Medulla oblongata (tissue), 1 donor: Measurements from ENCODE around the gene DPP6.

ENCODE experiments used
- DNase-seq: peaks from one replicate; pipeline ENCODE4 v3.0.0-alpha.2; 2015; ENCODE audit errors: extremely low spot score

Gene DPP6

GRCh38 chr7:154532771-154533170, 480.6 kb downstream of the DPP6 start:
- DNase-seq = no peak

GRCh38 chr7:154540596-154540995, 488.4 kb downstream of the DPP6 start:
- no peak for DNase-seq

- DNase-seq = no peak
Measured at GRCh38 chr7:154541606-154542005, 489.4 kb downstream of the DPP6 start.

GRCh38 chr7:154546946-154547587, 494.9 kb downstream of the DPP6 start:
- peak; percentile 27 for DNase-seq

- no peak for DNase-seq
Measured at GRCh38 chr7:154553711-154554265, 501.6 kb downstream of the DPP6 start.

GRCh38 chr7:154559454-154559853, 507.3 kb downstream of the DPP6 start:
- no peak for DNase-seq

GRCh38 chr7:154564676-154565075, 512.5 kb downstream of the DPP6 start:
- peak; percentile 17 for DNase-seq

- no peak for DNase-seq
Measured at GRCh38 chr7:154566877-154567276, 514.7 kb downstream of the DPP6 start.

- DNase-seq = peak; percentile 45
Measured at GRCh38 chr7:154568346-154568745, 516.1 kb downstream of the DPP6 start.

GRCh38 chr7:154569916-154570315, 517.7 kb downstream of the DPP6 start:
- DNase-seq = no peak

- DNase-seq = no peak
Measured at GRCh38 chr7:154571772-154572171, 519.6 kb downstream of the DPP6 start.

GRCh38 chr7:154574235-154574634, 522.0 kb downstream of the DPP6 start:
- no peak for DNase-seq

GRCh38 chr7:154575497-154575896, 523.3 kb downstream of the DPP6 start:
- DNase-seq = no peak

- DNase-seq = no peak
Measured at GRCh38 chr7:154576604-154577003, 524.4 kb downstream of the DPP6 start.

GRCh38 chr7:154577141-154577873, 525.1 kb downstream of the DPP6 start:
- DNase-seq = no peak

GRCh38 chr7:154578336-154578735, 526.1 kb downstream of the DPP6 start:
- no peak for DNase-seq

GRCh38 chr7:154579711-154580110, 527.5 kb downstream of the DPP6 start:
- no peak for DNase-seq

- peak; percentile 1 for DNase-seq
Measured at GRCh38 chr7:154581251-154581890, 529.2 kb downstream of the DPP6 start.

GRCh38 chr7:154583454-154583853, 531.3 kb downstream of the DPP6 start:
- peak; percentile 1 for DNase-seq

GRCh38 chr7:154584352-154585252, 532.4 kb downstream of the DPP6 start:
- peak; percentile 74 for DNase-seq

- peak; percentile 1 for DNase-seq
Measured at GRCh38 chr7:154587792-154588191, 535.6 kb downstream of the DPP6 start.

GRCh38 chr7:154591544-154591943, 539.3 kb downstream of the DPP6 start:
- peak; percentile 63 for DNase-seq
